ENCODE results near the gene ITM2C.

GRCh38 chr2:230914886-230915285, 50.1 kb downstream of the ITM2C start:
- TF ChIP-seq POLR2AphosphoS5 (IDR thresholded peaks at IDR 0.05; ENCODE audit: low read depth, low read length) = no peak
- TF ChIP-seq POLR2A (IDR thresholded peaks at IDR 0.05; ENCODE audit: low read depth, low read length) = no peak
- TF ChIP-seq TAF1 (IDR thresholded peaks at IDR 0.05; ENCODE audit: borderline replicate concordance, low read depth, low read length) = no peak
